Measurements from ENCODE around the gene CYP3A7. TPM values are rescaled to one million over a fixed set of nuclear protein-coding genes. Genes with fewer than 3 reads are reported as not detected.
"Not testable (repeated sequence)": the region's sequence is repeated elsewhere in the genome, so short reads cannot be mapped to it uniquely, and the experiment has no call there.

CYP3A7 gene
- total and polyA plus RNA-seq, 2 donors from 2014 or later, result 0.69 TPM; not detected in 1

- H3K27me3 ChIP-seq (ENCODE audit: control insufficient read depth, insufficient read depth, low read length), result no peaks in the 10 kb centered on the region
- no peak overlapping the region for H3K4me3 ChIP-seq (ENCODE audit: low read length in 3 of 3)
- FAIRE-seq (no peak), DNase-seq (peak in 4 of 5 donors; percentile 45 to 55 (median 49))
- H3K4me1 ChIP-seq (ENCODE audit: control insufficient read depth in 2 of 3, insufficient read depth in 2 of 3, low read depth in 1 of 3, low read length in 3 of 3), result peaks cover 0 to 17% (median 6%) of the 10 kb centered on the region in 3 donors
- intact Hi-C loops (cut with DNase I), result no loop called here
- H3K9ac ChIP-seq (ENCODE audit: low read length in 3 of 3), result no peak overlapping the region
- H3K27ac ChIP-seq (ENCODE audit: low read depth in 2 of 2, low read length in 2 of 2), result no peak overlapping the region
- no peaks in the 10 kb centered on the region for H3K9me3 ChIP-seq (ENCODE audit: control insufficient read depth in 2 of 3, insufficient read depth in 1 of 3, low read length in 3 of 3)
- TF ChIP-seq, protein P1, sequence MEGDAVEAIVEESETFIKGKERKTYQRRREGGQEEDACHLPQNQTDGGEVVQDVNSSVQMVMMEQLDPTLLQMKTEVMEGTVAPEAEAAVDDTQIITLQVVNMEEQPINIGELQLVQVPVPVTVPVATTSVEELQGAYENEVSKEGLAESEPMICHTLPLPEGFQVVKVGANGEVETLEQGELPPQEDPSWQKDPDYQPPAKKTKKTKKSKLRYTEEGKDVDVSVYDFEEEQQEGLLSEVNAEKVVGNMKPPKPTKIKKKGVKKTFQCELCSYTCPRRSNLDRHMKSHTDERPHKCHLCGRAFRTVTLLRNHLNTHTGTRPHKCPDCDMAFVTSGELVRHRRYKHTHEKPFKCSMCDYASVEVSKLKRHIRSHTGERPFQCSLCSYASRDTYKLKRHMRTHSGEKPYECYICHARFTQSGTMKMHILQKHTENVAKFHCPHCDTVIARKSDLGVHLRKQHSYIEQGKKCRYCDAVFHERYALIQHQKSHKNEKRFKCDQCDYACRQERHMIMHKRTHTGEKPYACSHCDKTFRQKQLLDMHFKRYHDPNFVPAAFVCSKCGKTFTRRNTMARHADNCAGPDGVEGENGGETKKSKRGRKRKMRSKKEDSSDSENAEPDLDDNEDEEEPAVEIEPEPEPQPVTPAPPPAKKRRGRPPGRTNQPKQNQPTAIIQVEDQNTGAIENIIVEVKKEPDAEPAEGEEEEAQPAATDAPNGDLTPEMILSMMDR (IDR thresholded peaks at IDR 0.05; ENCODE audit: borderline replicate concordance, extremely low read depth, insufficient read depth), result no peak
- no peaks in the 10 kb centered on the region for H3K36me3 ChIP-seq (ENCODE audit: control insufficient read depth in 2 of 3, insufficient read depth in 3 of 3, low read length in 3 of 3)
Measured at GRCh38 chr7:99693427-99694200, 41.4 kb downstream of the CYP3A7 start.

DNA sequence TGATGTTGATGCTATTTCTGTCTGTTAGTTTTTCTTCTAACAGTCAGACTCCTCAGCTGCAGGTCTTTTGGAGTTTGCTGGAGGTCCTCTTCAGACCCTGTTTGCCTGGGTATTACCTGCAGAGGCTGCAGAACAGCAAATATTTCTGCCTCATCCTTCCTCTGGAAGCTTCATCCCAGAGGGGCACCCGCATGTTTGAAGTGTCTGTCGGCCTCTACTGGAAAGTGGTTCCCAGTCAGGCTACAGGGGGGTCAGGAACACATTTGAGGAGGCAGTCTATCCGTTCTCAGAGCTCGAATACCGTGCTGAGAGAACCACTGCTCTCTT is 41.9 kb downstream of the CYP3A7 start:
- intact Hi-C loops (cut with DNase I), result no loop called here
- DNase-seq (no peak), FAIRE-seq (no peak)
- H3K9me3 ChIP-seq (ENCODE audit: control insufficient read depth in 2 of 3, insufficient read depth in 1 of 3, low read length in 3 of 3), result no peaks in the 10 kb centered on the region
- H3K27me3 ChIP-seq (ENCODE audit: control insufficient read depth, insufficient read depth, low read length), result no peaks in the 10 kb centered on the region
- no peak overlapping the region for H3K4me3 ChIP-seq (ENCODE audit: low read length in 3 of 3)
- H3K9ac ChIP-seq (ENCODE audit: low read length in 3 of 3), result no peak overlapping the region
- TF ChIP-seq, protein P1 (IDR thresholded peaks at IDR 0.05; ENCODE audit: borderline replicate concordance, extremely low read depth, insufficient read depth), result no peak
- no peak overlapping the region for H3K27ac ChIP-seq (ENCODE audit: low read depth in 2 of 2, low read length in 2 of 2)
- no peaks in the 10 kb centered on the region for H3K36me3 ChIP-seq (ENCODE audit: control insufficient read depth in 2 of 3, insufficient read depth in 3 of 3, low read length in 3 of 3)
- H3K4me1 ChIP-seq (ENCODE audit: control insufficient read depth in 2 of 3, insufficient read depth in 2 of 3, low read depth in 1 of 3, low read length in 3 of 3), result peaks cover 0 to 17% (median 6%) of the 10 kb centered on the region in 3 donors

- FAIRE-seq; H3K4me3 ChIP-seq (ENCODE audit: low read length in 3 of 3); H3K9ac ChIP-seq (ENCODE audit: low read length in 3 of 3); H3K27me3 ChIP-seq (ENCODE audit: control insufficient read depth, insufficient read depth, low read length); H3K9me3 ChIP-seq (ENCODE audit: control insufficient read depth in 2 of 3, insufficient read depth in 1 of 3, low read length in 3 of 3); H3K27ac ChIP-seq (ENCODE audit: low read depth in 2 of 2, low read length in 2 of 2); DNase-seq; H3K36me3 ChIP-seq (ENCODE audit: control insufficient read depth in 2 of 3, insufficient read depth in 3 of 3, low read length in 3 of 3); intact Hi-C loops (cut with DNase I): not testable (repeated sequence)
- H3K4me1 ChIP-seq (ENCODE audit: control insufficient read depth in 2 of 3, insufficient read depth in 2 of 3, low read depth in 1 of 3, low read length in 3 of 3), result peaks cover 0 to 17% (median 6%) of the 10 kb centered on the region in 3 donors
Measured at GRCh38 chr7:99692563-99692962, 42.4 kb downstream of the CYP3A7 start.

GRCh38 chr7:99691658-99692057 is 43.3 kb downstream of the CYP3A7 start:
- H3K9ac ChIP-seq (ENCODE audit: low read length in 3 of 3); H3K27ac ChIP-seq (ENCODE audit: low read depth in 2 of 2, low read length in 2 of 2); H3K36me3 ChIP-seq (ENCODE audit: control insufficient read depth in 2 of 3, insufficient read depth in 3 of 3, low read length in 3 of 3); FAIRE-seq; H3K27me3 ChIP-seq (ENCODE audit: control insufficient read depth, insufficient read depth, low read length); H3K9me3 ChIP-seq (ENCODE audit: control insufficient read depth in 2 of 3, insufficient read depth in 1 of 3, low read length in 3 of 3); DNase-seq; H3K4me3 ChIP-seq (ENCODE audit: low read length in 3 of 3); intact Hi-C loops (cut with DNase I): not testable (repeated sequence)
- peaks cover 0 to 17% (median 6%) of the 10 kb centered on the region in 3 donors for H3K4me1 ChIP-seq (ENCODE audit: control insufficient read depth in 2 of 3, insufficient read depth in 2 of 3, low read depth in 1 of 3, low read length in 3 of 3)

DNA sequence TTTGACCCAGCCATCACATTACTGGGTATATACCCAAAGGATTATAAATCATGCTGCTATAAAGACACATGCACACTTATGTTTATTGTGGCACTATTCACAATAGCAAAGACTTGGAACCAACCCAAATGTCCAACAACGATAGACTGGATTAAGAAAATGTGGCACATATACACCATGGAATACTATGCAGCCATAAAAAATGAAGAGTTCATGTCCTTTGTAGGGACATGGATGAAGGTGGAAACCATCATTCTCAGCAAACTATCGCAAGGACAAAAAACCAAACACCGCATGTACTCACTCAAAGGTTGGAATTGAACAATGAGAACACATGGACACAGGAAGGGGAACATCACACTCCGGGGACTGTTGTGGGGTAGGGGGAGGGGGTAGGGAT is 44.1 kb downstream of the CYP3A7 start:
- H3K4me1 ChIP-seq (ENCODE audit: control insufficient read depth in 2 of 3, insufficient read depth in 2 of 3, low read depth in 1 of 3, low read length in 3 of 3), result peaks cover 0 to 17% (median 6%) of the 10 kb centered on the region in 3 donors
- intact Hi-C loops (cut with DNase I); FAIRE-seq; H3K27ac ChIP-seq (ENCODE audit: low read depth in 2 of 2, low read length in 2 of 2); H3K9me3 ChIP-seq (ENCODE audit: control insufficient read depth in 2 of 3, insufficient read depth in 1 of 3, low read length in 3 of 3); DNase-seq; H3K36me3 ChIP-seq (ENCODE audit: control insufficient read depth in 2 of 3, insufficient read depth in 3 of 3, low read length in 3 of 3); H3K9ac ChIP-seq (ENCODE audit: low read length in 3 of 3); H3K27me3 ChIP-seq (ENCODE audit: control insufficient read depth, insufficient read depth, low read length); H3K4me3 ChIP-seq (ENCODE audit: low read length in 3 of 3): not testable (repeated sequence)

GRCh38 chr7:99685871-99686608 is 49.0 kb downstream of the CYP3A7 start:
- H3K27ac ChIP-seq (ENCODE audit: low read depth in 2 of 2, low read length in 2 of 2); H3K4me1 ChIP-seq (ENCODE audit: control insufficient read depth in 2 of 3, insufficient read depth in 2 of 3, low read depth in 1 of 3, low read length in 3 of 3); DNase-seq; H3K9me3 ChIP-seq (ENCODE audit: control insufficient read depth in 2 of 3, insufficient read depth in 1 of 3, low read length in 3 of 3); H3K9ac ChIP-seq (ENCODE audit: low read length in 3 of 3); H3K27me3 ChIP-seq (ENCODE audit: control insufficient read depth, insufficient read depth, low read length); H3K36me3 ChIP-seq (ENCODE audit: control insufficient read depth in 2 of 3, insufficient read depth in 3 of 3, low read length in 3 of 3); H3K4me3 ChIP-seq (ENCODE audit: low read length in 3 of 3); FAIRE-seq; intact Hi-C loops (cut with DNase I): not testable (repeated sequence)
